GM12892 (cell line): ENCODE data around the gene DLK1.

Source experiments
- POLR2A ChIP-seq: IDR thresholded peaks from 2 replicates; pipeline ENCODE4 v1.6.1; 2011; ENCODE audit warnings: low read depth, low read length, control low read depth
- POLR2AphosphoS5 ChIP-seq: IDR thresholded peaks from 2 replicates; pipeline ENCODE4 v1.6.1; 2011; ENCODE audit warnings: low read depth, low read length, control low read depth
- TAF1 ChIP-seq: IDR thresholded peaks from 2 replicates; pipeline ENCODE4 v1.6.1; 2011; ENCODE audit warnings: low read depth, mild to moderate bottlenecking, control low read depth, low read length, borderline replicate concordance

GRCh38 chr14:100761481-100761880 is 34.8 kb downstream of the DLK1 start:
- TF ChIP-seq TAF1 (no peak), POLR2A (no peak), POLR2AphosphoS5 (no peak)
